ENCODE measurements around the gene PBOV1.

The PBOV1 gene

DNA sequence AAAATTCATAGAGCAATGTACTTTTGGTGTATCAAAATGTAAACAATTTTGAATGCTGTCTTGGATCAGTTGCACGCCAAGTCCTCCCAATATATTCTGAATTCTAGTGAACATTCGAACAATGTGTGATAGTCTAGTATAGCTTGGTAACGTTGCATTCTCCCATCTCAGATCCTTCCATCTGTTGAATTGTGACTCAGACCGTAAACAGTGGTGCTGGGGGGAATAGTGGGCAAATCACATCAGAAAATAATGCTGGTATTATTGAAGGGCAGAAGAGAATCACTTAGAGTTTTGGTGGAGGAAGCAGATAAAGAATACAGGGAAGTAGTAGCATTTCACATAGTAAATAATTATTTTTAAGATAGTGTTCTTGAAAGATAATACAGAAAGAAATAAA lies 45.7 kb upstream of the PBOV1 start:
- no peaks in the 10 kb centered on the region for H3K9me2 ChIP-seq (replicated peaks; ENCODE audit: insufficient read depth, low read length)
- H3K27me3 ChIP-seq (ENCODE audit: low read length), result no peaks in the 10 kb centered on the region
- no peak overlapping the region for H3K27ac ChIP-seq (ENCODE audit: low read depth, low read length)

DNA sequence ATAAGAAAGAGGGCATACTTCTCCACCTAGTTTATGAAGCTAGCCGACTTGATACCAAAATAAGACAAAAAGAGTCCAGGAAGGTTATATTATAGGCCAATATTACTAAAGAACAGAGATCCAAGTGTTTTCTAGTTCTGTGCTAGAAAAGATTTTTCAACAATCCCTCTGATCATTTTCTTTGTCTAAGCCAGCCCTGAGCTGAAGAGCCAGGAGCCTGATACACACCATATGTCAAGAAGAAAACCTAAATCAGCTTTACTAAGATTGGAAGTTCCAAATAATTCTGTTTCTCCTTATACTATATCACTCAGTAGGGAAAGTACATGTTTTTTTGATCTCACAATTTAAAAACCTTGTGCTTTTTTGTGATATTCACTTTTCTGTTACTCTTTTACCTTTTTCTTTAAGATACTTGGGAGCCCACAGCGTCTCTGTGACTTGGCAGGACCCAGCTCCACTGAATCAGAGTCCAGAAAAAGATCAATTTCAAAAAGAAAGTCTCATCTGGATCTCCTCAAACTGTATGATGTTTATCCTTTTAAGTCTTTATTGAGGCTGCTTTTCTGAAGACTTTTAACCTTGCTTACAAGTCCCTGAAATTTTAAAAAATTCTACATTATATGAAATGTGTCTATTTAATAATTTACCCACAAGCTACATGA lies 43.0 kb upstream of the PBOV1 start:
- Histone ChIP-seq H3K27me3 (ENCODE audit: low read length) (no peaks in the 10 kb centered on the region), H3F3A (ENCODE audit: insufficient read depth) (no peaks in the 10 kb centered on the region), H3K9ac (ENCODE audit: low read length) (no peak overlapping the region), H3K79me2 (ENCODE audit: insufficient read depth, low read length) (no peaks in the 10 kb centered on the region), H3K36me3 (ENCODE audit: low read length) (no peaks in the 10 kb centered on the region), H4K20me1 (ENCODE audit: low read depth, low read length) (no peaks in the 10 kb centered on the region), H3K4me2 (ENCODE audit: low read depth, low read length, poor library complexity, severe bottlenecking) (no peak overlapping the region), H3K9me3 (ENCODE audit: insufficient read depth, low read length) (no peaks in the 10 kb centered on the region), H3K27ac (ENCODE audit: low read depth, low read length) (no peak overlapping the region), H3K4me3 (ENCODE audit: insufficient read depth, low read length, poor library complexity, severe bottlenecking) (no peak overlapping the region), H2AFZ (ENCODE audit: low read depth, low read length, severe bottlenecking) (no peak overlapping the region), H3K9me2 (replicated peaks; ENCODE audit: insufficient read depth, low read length) (no peaks in the 10 kb centered on the region)
- TF ChIP-seq, protein P1, sequence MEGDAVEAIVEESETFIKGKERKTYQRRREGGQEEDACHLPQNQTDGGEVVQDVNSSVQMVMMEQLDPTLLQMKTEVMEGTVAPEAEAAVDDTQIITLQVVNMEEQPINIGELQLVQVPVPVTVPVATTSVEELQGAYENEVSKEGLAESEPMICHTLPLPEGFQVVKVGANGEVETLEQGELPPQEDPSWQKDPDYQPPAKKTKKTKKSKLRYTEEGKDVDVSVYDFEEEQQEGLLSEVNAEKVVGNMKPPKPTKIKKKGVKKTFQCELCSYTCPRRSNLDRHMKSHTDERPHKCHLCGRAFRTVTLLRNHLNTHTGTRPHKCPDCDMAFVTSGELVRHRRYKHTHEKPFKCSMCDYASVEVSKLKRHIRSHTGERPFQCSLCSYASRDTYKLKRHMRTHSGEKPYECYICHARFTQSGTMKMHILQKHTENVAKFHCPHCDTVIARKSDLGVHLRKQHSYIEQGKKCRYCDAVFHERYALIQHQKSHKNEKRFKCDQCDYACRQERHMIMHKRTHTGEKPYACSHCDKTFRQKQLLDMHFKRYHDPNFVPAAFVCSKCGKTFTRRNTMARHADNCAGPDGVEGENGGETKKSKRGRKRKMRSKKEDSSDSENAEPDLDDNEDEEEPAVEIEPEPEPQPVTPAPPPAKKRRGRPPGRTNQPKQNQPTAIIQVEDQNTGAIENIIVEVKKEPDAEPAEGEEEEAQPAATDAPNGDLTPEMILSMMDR (IDR thresholded peaks at IDR 0.05; ENCODE audit: insufficient read depth, low read length, poor library complexity, severe bottlenecking), result no peak
- TF ChIP-seq EZH2phosphoT487 (conservative IDR thresholded peaks at IDR 0.05; ENCODE audit: low read length), result no peak

More for the DNA sequence above, 45.7 kb upstream of the PBOV1 start:
- no peaks in the 10 kb centered on the region for H3F3A ChIP-seq (ENCODE audit: insufficient read depth)
- TF ChIP-seq, protein P1 (IDR thresholded peaks at IDR 0.05; ENCODE audit: insufficient read depth, low read length, poor library complexity, severe bottlenecking), result no peak
- no peaks in the 10 kb centered on the region for H3K9me3 ChIP-seq (ENCODE audit: insufficient read depth, low read length)
- H3K79me2 ChIP-seq (ENCODE audit: insufficient read depth, low read length), result no peaks in the 10 kb centered on the region
- no peaks in the 10 kb centered on the region for H4K20me1 ChIP-seq (ENCODE audit: low read depth, low read length)
- no peak overlapping the region for H3K4me2 ChIP-seq (ENCODE audit: low read depth, low read length, poor library complexity, severe bottlenecking)
- no peaks in the 10 kb centered on the region for H3K36me3 ChIP-seq (ENCODE audit: low read length)
- H2AFZ ChIP-seq (ENCODE audit: low read depth, low read length, severe bottlenecking), result no peak overlapping the region
- no peak overlapping the region for H3K4me3 ChIP-seq (ENCODE audit: insufficient read depth, low read length, poor library complexity, severe bottlenecking)
- no peak overlapping the region for H3K9ac ChIP-seq (ENCODE audit: low read length)

DNA sequence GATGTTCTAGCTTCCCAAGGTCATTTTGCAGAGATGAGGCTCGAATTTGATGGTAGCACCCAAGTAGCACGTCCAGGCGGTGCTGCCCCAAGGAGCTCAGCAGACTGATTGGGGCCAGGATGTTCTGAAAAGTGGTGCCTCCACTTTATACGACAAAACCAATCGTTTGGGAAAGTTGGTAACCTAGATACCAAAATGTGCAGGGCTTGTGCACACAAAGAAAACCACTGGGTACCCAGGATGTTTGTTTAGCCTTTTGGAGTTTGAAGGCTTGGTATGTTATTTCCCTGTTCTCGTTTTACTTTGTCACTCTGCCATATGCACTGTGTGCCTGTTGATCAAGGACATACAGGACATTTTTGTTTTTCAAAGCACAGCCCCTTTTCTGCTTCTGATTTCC lies 40.7 kb upstream of the PBOV1 start:
- H3K9ac ChIP-seq (ENCODE audit: low read length), result no peak overlapping the region
- no peaks in the 10 kb centered on the region for H3K79me2 ChIP-seq (ENCODE audit: insufficient read depth, low read length)
- H2AFZ ChIP-seq (ENCODE audit: low read depth, low read length, severe bottlenecking), result no peak overlapping the region
- H3K27me3 ChIP-seq (ENCODE audit: low read length), result no peaks in the 10 kb centered on the region
- H3K9me3 ChIP-seq (ENCODE audit: insufficient read depth, low read length), result no peaks in the 10 kb centered on the region
- TF ChIP-seq EZH2phosphoT487 (conservative IDR thresholded peaks at IDR 0.05; ENCODE audit: low read length), result no peak
- TF ChIP-seq, protein P1 (IDR thresholded peaks at IDR 0.05; ENCODE audit: insufficient read depth, low read length, poor library complexity, severe bottlenecking), result no peak
- H3K4me2 ChIP-seq (ENCODE audit: low read depth, low read length, poor library complexity, severe bottlenecking), result no peak overlapping the region
- H3K4me3 ChIP-seq (ENCODE audit: insufficient read depth, low read length, poor library complexity, severe bottlenecking), result no peak overlapping the region
- H3K27ac ChIP-seq (ENCODE audit: low read depth, low read length), result no peak overlapping the region
- no peaks in the 10 kb centered on the region for H3K36me3 ChIP-seq (ENCODE audit: low read length)
- H4K20me1 ChIP-seq (ENCODE audit: low read depth, low read length), result no peaks in the 10 kb centered on the region
- no peaks in the 10 kb centered on the region for H3F3A ChIP-seq (ENCODE audit: insufficient read depth)
- no peaks in the 10 kb centered on the region for H3K9me2 ChIP-seq (replicated peaks; ENCODE audit: insufficient read depth, low read length)
